ENCODE results near the gene ASCL2. TPM values are rescaled to one million over a fixed set of nuclear protein-coding genes. Genes with fewer than 3 reads are reported as not detected.

Gene ASCL2
- total RNA-seq, 3 donors from 2014 or later, result 0.96 to 4.8 (median 3.3) TPM

GRCh38 chr11:2250041-2250440 lies 20.3 kb downstream of the ASCL2 start:
- no peaks in the 10 kb centered on the region for H3K4me1 ChIP-seq
- H3K27me3 ChIP-seq, result no peaks in the 10 kb centered on the region
- no peak for TF ChIP-seq POLR2AphosphoS5 (IDR thresholded peaks at IDR 0.05)
- TF ChIP-seq POLR2A (IDR thresholded peaks at IDR 0.05), result no peak
- intact Hi-C loops (cut with DNase I; ENCODE audit: low total_unique reads), result no loop called here
- no peaks in the 10 kb centered on the region for H3K36me3 ChIP-seq
- no peaks in the 10 kb centered on the region for H3K9me3 ChIP-seq
- no peak overlapping the region for H3K4me3 ChIP-seq
- no peak overlapping the region for H3K27ac ChIP-seq
- DNase-seq (ENCODE audit: low spot score in 2 of 2), result no peak

DNA sequence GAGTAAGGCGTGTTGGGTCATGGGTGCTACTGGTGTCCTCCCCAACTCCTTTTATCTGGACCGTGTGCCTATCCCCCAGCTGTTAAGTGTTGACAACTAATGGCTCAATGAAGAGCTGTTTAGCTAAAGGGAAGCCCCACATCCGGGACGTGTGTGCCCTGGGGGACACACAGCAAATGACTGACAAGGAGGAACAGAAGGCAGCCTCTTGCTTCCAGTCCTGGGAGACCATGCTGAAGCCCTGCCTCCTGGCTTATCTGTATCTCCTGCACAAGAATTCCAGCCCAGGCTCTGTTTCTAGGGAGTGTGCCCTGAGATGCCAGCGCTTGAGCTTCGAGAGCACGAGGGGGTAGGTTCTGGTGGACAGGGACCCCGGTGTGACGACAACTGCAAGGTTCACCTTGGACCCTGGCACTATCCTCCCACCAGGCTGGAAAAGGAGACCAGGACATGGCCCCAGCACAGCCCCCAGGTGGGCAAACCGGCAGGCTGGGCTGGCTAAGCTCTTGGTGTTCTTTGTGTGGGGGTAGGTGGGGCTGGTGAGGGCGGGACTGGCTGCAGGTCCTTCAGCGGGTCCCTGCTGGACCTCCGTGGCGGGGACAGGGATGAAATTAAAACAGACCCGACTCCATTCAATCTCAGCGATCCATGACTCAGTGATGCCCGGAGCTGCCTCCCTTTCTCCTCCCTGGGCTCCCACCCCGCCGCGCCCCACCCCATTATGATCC lies 21.0 kb downstream of the ASCL2 start:
- Histone ChIP-seq H3K4me1 (no peaks in the 10 kb centered on the region), H3K36me3 (no peaks in the 10 kb centered on the region), H3K9me3 (no peaks in the 10 kb centered on the region), H3K27me3 (no peaks in the 10 kb centered on the region), H3K4me3 (no peak overlapping the region), H3K27ac (no peak overlapping the region)
- TF ChIP-seq CTCF (IDR thresholded peaks at IDR 0.05) (no peak), POLR2AphosphoS5 (IDR thresholded peaks at IDR 0.05) (no peak), POLR2A (IDR thresholded peaks at IDR 0.05) (no peak)
- DNase-seq (ENCODE audit: low spot score in 2 of 2), result peak in 1 of 2 donors; percentile 42
- intact Hi-C loops (cut with DNase I; ENCODE audit: low total_unique reads), result no loop called here

DNA sequence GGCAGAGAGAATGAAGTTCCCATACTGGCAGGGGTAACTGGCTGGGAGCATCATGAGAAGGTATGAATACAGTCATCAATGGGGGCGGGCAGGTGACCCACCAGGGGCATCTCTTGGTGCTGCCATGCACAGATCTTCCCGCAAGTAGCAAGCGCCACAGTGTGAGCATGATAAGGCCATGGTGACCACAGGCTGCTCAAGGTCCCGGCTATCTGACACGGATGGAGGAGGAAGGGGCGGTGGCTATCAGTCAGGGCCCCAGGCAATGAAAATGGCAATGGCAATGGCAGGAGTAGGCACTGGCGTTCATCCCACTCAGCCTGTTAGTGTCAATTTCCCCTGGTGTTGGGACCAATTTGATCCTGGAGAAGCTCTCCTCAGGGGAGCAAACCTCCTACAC lies 21.6 kb downstream of the ASCL2 start:
- no peaks in the 10 kb centered on the region for H3K36me3 ChIP-seq
- intact Hi-C loops (cut with DNase I; ENCODE audit: low total_unique reads), result no loop called here
- no peaks in the 10 kb centered on the region for H3K4me1 ChIP-seq
- no peak overlapping the region for H3K4me3 ChIP-seq
- no peak for DNase-seq (ENCODE audit: low spot score in 2 of 2)
- H3K9me3 ChIP-seq, result no peaks in the 10 kb centered on the region
- TF ChIP-seq POLR2AphosphoS5 (IDR thresholded peaks at IDR 0.05), result no peak
- no peak for TF ChIP-seq POLR2A (IDR thresholded peaks at IDR 0.05)
- TF ChIP-seq CTCF (IDR thresholded peaks at IDR 0.05), result no peak
- no peaks in the 10 kb centered on the region for H3K27me3 ChIP-seq
- H3K27ac ChIP-seq, result no peak overlapping the region

- H3K9me3 ChIP-seq, result no peaks in the 10 kb centered on the region
- H3K36me3 ChIP-seq, result no peaks in the 10 kb centered on the region
- intact Hi-C loops (cut with DNase I; ENCODE audit: low total_unique reads), result no loop called here
- H3K4me1 ChIP-seq, result no peaks in the 10 kb centered on the region
- no peak overlapping the region for H3K27ac ChIP-seq
- DNase-seq (ENCODE audit: low spot score in 2 of 2), result no peak
- no peak overlapping the region for H3K4me3 ChIP-seq
- H3K27me3 ChIP-seq, result no peaks in the 10 kb centered on the region
- TF ChIP-seq POLR2A (IDR thresholded peaks at IDR 0.05) (no peak), POLR2AphosphoS5 (IDR thresholded peaks at IDR 0.05) (no peak), CTCF (IDR thresholded peaks at IDR 0.05) (no peak)
Measured at GRCh38 chr11:2248242-2248641, 22.1 kb downstream of the ASCL2 start.

DNA sequence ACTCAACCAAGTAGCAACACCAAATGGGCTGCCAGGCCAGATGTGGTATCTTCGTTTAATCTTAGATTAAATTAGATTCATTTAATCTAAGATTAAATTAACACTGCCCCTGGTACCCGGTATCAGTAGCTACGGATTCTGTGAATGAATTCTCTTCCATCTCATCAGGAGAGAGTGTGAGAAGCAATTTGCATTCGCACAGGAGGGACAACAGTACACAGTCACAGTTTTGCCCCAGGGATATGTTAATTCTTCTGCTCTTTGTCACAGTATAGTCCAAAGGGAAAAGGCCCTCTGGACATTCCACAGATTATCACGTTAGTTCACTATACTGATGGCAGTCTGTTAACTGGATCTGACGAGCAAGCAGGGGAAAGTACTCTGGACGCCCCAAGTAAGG lies 22.9 kb downstream of the ASCL2 start:
- TF ChIP-seq POLR2A (IDR thresholded peaks at IDR 0.05), result no peak
- H3K4me1 ChIP-seq, result no peaks in the 10 kb centered on the region
- no peaks in the 10 kb centered on the region for H3K36me3 ChIP-seq
- no peaks in the 10 kb centered on the region for H3K27me3 ChIP-seq
- no peak overlapping the region for H3K4me3 ChIP-seq
- no peak for DNase-seq (ENCODE audit: low spot score in 2 of 2)
- intact Hi-C loops (cut with DNase I; ENCODE audit: low total_unique reads), result no loop called here
- peaks cover 0 to 4% of the 10 kb centered on the region in 2 donors for H3K9me3 ChIP-seq
- H3K27ac ChIP-seq, result no peak overlapping the region

- intact Hi-C loops (cut with DNase I; ENCODE audit: low total_unique reads), result no loop called here
- H3K9me3 ChIP-seq, result peaks cover 0 to 11% of the 10 kb centered on the region in 2 donors
- H3K36me3 ChIP-seq, result no peaks in the 10 kb centered on the region
- no peaks in the 10 kb centered on the region for H3K27me3 ChIP-seq
- TF ChIP-seq CTCF (IDR thresholded peaks at IDR 0.05), result no peak
- no peak for TF ChIP-seq POLR2AphosphoS5 (IDR thresholded peaks at IDR 0.05)
- no peak for TF ChIP-seq POLR2A (IDR thresholded peaks at IDR 0.05)
- H3K4me3 ChIP-seq, result no peak overlapping the region
- DNase-seq (ENCODE audit: low spot score in 2 of 2), result no peak
- no peak overlapping the region for H3K27ac ChIP-seq
- H3K4me1 ChIP-seq, result no peaks in the 10 kb centered on the region
Measured at GRCh38 chr11:2240834-2241233, 29.6 kb downstream of the ASCL2 start.
